Measurements from ENCODE around the gene CIART. TPM values are rescaled to one million over a fixed set of nuclear protein-coding genes. Genes with fewer than 3 reads are reported as not detected.
"Not testable (repeated sequence)": the region's sequence is repeated elsewhere in the genome, so short reads cannot be mapped to it uniquely, and the experiment has no call there.

CIART gene
- total RNA-seq: 2.9 and 6.4 TPM in 2 replicates

GRCh38 chr1:150281758-150282557, at the start of gene CIART:
CIART (plus strand) TSS chr1:150282554; CDS start chr1:150283268, 714 bp downstream.
- FAIRE-seq (peak; percentile 90), DNase-seq (ENCODE audit: low read depth) (peak; percentile 96)
- peaks cover 5% of the 10 kb centered on the region for H3K36me3 ChIP-seq (ENCODE audit: control insufficient read depth, insufficient read depth, low read length)
- no peaks in the 10 kb centered on the region for H3K27me3 ChIP-seq (ENCODE audit: control insufficient read depth, insufficient read depth, low read length)
- TF ChIP-seq, protein P1, sequence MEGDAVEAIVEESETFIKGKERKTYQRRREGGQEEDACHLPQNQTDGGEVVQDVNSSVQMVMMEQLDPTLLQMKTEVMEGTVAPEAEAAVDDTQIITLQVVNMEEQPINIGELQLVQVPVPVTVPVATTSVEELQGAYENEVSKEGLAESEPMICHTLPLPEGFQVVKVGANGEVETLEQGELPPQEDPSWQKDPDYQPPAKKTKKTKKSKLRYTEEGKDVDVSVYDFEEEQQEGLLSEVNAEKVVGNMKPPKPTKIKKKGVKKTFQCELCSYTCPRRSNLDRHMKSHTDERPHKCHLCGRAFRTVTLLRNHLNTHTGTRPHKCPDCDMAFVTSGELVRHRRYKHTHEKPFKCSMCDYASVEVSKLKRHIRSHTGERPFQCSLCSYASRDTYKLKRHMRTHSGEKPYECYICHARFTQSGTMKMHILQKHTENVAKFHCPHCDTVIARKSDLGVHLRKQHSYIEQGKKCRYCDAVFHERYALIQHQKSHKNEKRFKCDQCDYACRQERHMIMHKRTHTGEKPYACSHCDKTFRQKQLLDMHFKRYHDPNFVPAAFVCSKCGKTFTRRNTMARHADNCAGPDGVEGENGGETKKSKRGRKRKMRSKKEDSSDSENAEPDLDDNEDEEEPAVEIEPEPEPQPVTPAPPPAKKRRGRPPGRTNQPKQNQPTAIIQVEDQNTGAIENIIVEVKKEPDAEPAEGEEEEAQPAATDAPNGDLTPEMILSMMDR (IDR thresholded peaks at IDR 0.05; ENCODE audit: insufficient read depth, low read length, severe bottlenecking): no peak
- H3K4me3 ChIP-seq (ENCODE audit: low read depth, low read length): peak within 1 kb of the TSS; percentile 67

GRCh38 chr1:150232921-150233320, 49.4 kb upstream of the CIART start:
- not testable (repeated sequence) for H3K27me3 ChIP-seq (ENCODE audit: control insufficient read depth, insufficient read depth, low read length); DNase-seq (ENCODE audit: low read depth); H3K4me3 ChIP-seq (ENCODE audit: low read depth, low read length); H3K36me3 ChIP-seq (ENCODE audit: control insufficient read depth, insufficient read depth, low read length); FAIRE-seq

- FAIRE-seq: no peak
- TF ChIP-seq, protein P1 (IDR thresholded peaks at IDR 0.05; ENCODE audit: insufficient read depth, low read length, severe bottlenecking): no peak
- DNase-seq (ENCODE audit: low read depth): peak; percentile 32
- H3K36me3 ChIP-seq (ENCODE audit: control insufficient read depth, insufficient read depth, low read length): no peaks in the 10 kb centered on the region
- H3K4me3 ChIP-seq (ENCODE audit: low read depth, low read length): peak overlapping the region; percentile 66
- no peaks in the 10 kb centered on the region for H3K27me3 ChIP-seq (ENCODE audit: control insufficient read depth, insufficient read depth, low read length)
Measured at GRCh38 chr1:150233359-150234308, 48.7 kb upstream of the CIART start.

- H3K27me3 ChIP-seq (ENCODE audit: control insufficient read depth, insufficient read depth, low read length): no peaks in the 10 kb centered on the region
- TF ChIP-seq, protein P1 (IDR thresholded peaks at IDR 0.05; ENCODE audit: insufficient read depth, low read length, severe bottlenecking): no peak
- DNase-seq (ENCODE audit: low read depth): no peak
- peak overlapping the region; percentile 66 for H3K4me3 ChIP-seq (ENCODE audit: low read depth, low read length)
- H3K36me3 ChIP-seq (ENCODE audit: control insufficient read depth, insufficient read depth, low read length): no peaks in the 10 kb centered on the region
- FAIRE-seq: no peak
Measured at GRCh38 chr1:150234309-150234565, 48.1 kb upstream of the CIART start.

- FAIRE-seq: no peak
- DNase-seq (ENCODE audit: low read depth): peak; percentile 54
- TF ChIP-seq, protein P1 (IDR thresholded peaks at IDR 0.05; ENCODE audit: insufficient read depth, low read length, severe bottlenecking): no peak
- Histone ChIP-seq H3K4me3 (ENCODE audit: low read depth, low read length) (peak overlapping the region; percentile 66), H3K27me3 (ENCODE audit: control insufficient read depth, insufficient read depth, low read length) (no peaks in the 10 kb centered on the region), H3K36me3 (ENCODE audit: control insufficient read depth, insufficient read depth, low read length) (no peaks in the 10 kb centered on the region)
Measured at GRCh38 chr1:150234566-150235293, 47.6 kb upstream of the CIART start.

Data from bronchial epithelial cell (primary cell).